SU-DHL-6 (cell line): ENCODE measurements around the gene SLC13A2.

Source experiments
- H2AFZ ChIP-seq: fragments of 200-600 bp; sonication (generic); 2 replicates; pipeline ENCODE4 v1.6.1; 2014; ENCODE audit warnings: low read depth, mild to moderate bottlenecking, moderate library complexity, mixed read lengths, antibody characterized with exemption, low read length; ENCODE audit not compliant: severe bottlenecking
- H3F3A ChIP-seq: fragments of 200-600 bp; shearing (Covaris generic); 2 replicates; pipeline ENCODE4 v1.6.0; 2016; ENCODE audit warnings: antibody characterized with exemption, mild to moderate bottlenecking; ENCODE audit not compliant: insufficient read depth
- H3K27ac ChIP-seq: fragments of 200-600 bp; sonication (generic); 2 replicates; pipeline ENCODE4 v1.5.1; 2016; ENCODE audit warnings: low read depth, mild to moderate bottlenecking, low read length, moderate library complexity, mixed read lengths
- H3K27me3 ChIP-seq: fragments of 200-600 bp; sonication (generic), shearing (Covaris generic); 2 replicates; pipeline ENCODE4 v1.6.0; 2014; ENCODE audit warnings: mild to moderate bottlenecking, low read length
- H3K36me3 ChIP-seq: fragments of 200-600 bp; sonication (generic); 2 replicates; pipeline ENCODE4 v1.6.1; 2014; ENCODE audit warnings: mild to moderate bottlenecking, low read length, mixed read lengths
- H3K4me2 ChIP-seq: fragments of 300-600, 200-600 bp; shearing (Covaris generic), sonication (generic); 2 replicates; pipeline ENCODE4 v1.6.0; 2014; ENCODE audit warnings: low read length, low read depth, mild to moderate bottlenecking; ENCODE audit not compliant: poor library complexity, severe bottlenecking
- H3K4me3 ChIP-seq: fragments of 200-600 bp; sonication (generic); 2 replicates; pipeline ENCODE4 v1.5.1; 2014; ENCODE audit warnings: antibody characterized with exemption, low read length, mild to moderate bottlenecking, mixed read lengths; ENCODE audit not compliant: insufficient read depth, poor library complexity, severe bottlenecking
- H3K79me2 ChIP-seq: fragments of 200-600 bp; sonication (generic); 2 replicates; pipeline ENCODE4 v1.6.1; 2014; ENCODE audit warnings: mild to moderate bottlenecking, low read length, moderate library complexity; ENCODE audit not compliant: insufficient read depth
- H3K9ac ChIP-seq: fragments of 200-600 bp; sonication (generic); 2 replicates; pipeline ENCODE4 v1.7.0; 2014; ENCODE audit warnings: mild to moderate bottlenecking, low read length
- H3K9me2 ChIP-seq: fragments of 200-600 bp; sonication (generic); replicated peaks from 2 replicates; pipeline ENCODE4 v1.6.1; 2014; ENCODE audit warnings: low read length; ENCODE audit not compliant: insufficient read depth
- H3K9me3 ChIP-seq: fragments of 200-600 bp; sonication (generic); 2 replicates; pipeline ENCODE4 v1.6.1; 2014; ENCODE audit warnings: low read length, mixed read lengths; ENCODE audit not compliant: insufficient read depth
- H4K20me1 ChIP-seq: fragments of 200-600 bp; sonication (generic); 2 replicates; pipeline ENCODE4 v1.6.1; 2014; ENCODE audit warnings: low read depth, mild to moderate bottlenecking, antibody characterized with exemption, low read length, moderate library complexity, mixed read lengths
- EZH2phosphoT487 ChIP-seq: fragments of 200-600 bp; sonication (generic), shearing (Covaris generic); conservative IDR thresholded peaks from 2 replicates; pipeline ENCODE4 v1.6.1; 2018; ENCODE audit warnings: mild to moderate bottlenecking, antibody characterized with exemption, low read length, moderate library complexity, mixed read lengths
- TF ChIP-seq, protein P1 (sequence below): fragments of 200-600 bp; sonication (generic); IDR thresholded peaks from one replicate; pipeline ENCODE4 v1.5.1; 2017; ENCODE audit warnings: antibody characterized with exemption, mild to moderate bottlenecking, low read length, moderate library complexity; ENCODE audit not compliant: insufficient read depth, poor library complexity, severe bottlenecking

The SLC13A2 gene

DNA sequence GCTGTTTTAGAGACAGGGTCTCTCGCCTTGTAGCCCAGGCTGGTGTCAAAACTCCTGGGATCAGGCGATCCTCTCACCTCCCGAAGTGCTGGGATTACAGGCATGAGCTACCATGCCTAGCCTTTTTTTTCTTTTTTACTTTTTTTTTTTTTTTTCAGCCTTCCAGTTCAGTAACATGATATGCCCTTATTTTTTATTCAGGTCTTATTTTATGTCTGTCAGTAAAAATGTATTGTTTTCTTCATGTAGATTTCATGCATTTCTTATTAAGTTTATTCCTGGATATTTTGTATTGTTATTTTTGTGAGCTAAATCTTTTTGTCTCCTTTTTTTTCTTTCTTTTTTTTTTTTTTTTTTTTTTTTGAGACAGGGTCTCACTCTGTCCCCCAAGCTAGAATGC lies 30.0 kb downstream of the SLC13A2 start:
- Histone ChIP-seq H4K20me1 (no peaks in the 10 kb centered on the region), H3K36me3 (no peaks in the 10 kb centered on the region), H3K27ac (no peak overlapping the region), H3K27me3 (no peaks in the 10 kb centered on the region), H3K4me2 (no peak overlapping the region), H3K79me2 (no peaks in the 10 kb centered on the region), H3F3A (no peaks in the 10 kb centered on the region), H3K9ac (no peak overlapping the region), H3K4me3 (no peak overlapping the region), H2AFZ (no peak overlapping the region), H3K9me2 (no peaks in the 10 kb centered on the region), H3K9me3 (no peaks in the 10 kb centered on the region)
- TF ChIP-seq, protein P1, sequence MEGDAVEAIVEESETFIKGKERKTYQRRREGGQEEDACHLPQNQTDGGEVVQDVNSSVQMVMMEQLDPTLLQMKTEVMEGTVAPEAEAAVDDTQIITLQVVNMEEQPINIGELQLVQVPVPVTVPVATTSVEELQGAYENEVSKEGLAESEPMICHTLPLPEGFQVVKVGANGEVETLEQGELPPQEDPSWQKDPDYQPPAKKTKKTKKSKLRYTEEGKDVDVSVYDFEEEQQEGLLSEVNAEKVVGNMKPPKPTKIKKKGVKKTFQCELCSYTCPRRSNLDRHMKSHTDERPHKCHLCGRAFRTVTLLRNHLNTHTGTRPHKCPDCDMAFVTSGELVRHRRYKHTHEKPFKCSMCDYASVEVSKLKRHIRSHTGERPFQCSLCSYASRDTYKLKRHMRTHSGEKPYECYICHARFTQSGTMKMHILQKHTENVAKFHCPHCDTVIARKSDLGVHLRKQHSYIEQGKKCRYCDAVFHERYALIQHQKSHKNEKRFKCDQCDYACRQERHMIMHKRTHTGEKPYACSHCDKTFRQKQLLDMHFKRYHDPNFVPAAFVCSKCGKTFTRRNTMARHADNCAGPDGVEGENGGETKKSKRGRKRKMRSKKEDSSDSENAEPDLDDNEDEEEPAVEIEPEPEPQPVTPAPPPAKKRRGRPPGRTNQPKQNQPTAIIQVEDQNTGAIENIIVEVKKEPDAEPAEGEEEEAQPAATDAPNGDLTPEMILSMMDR, result no peak
- TF ChIP-seq EZH2phosphoT487, result no peak

DNA sequence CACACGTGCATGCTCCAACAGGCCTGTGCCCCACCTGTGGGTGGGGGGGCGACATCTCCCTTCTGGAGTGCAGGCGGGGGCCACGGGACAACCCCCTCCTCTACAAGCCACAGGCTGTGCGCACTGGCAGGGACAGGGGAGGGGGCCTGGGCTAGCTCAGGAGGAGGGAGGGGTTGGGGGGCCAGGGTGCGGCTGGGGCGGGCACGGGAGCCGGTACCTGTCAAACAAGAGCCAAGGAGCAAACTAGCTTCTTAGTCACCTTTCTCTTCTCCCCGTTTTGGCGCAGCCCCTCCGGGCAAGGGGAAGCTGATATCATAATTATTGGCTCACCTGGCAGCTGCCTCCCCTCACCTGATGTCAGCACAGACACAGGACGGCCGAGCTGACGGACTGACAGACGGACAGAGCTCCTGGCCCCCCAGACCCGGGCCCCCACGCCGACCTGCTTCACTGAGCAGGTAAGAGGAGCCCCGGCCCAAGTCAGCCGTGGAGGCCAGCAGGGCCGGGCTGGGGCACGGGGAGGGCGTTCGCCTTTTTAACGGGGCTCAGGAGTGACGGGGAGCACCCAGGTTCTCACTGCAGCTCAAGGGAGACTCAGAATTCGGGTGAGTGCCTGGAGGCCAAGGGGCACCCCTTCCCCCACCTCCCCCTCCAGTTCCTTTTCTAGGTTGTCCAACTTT lies 32.7 kb downstream of the SLC13A2 start, which contains the start of gene FOXN1:
FOXN1 (plus strand) TSS at position 363 of the 680 bp plus-strand sequence. CDS start 17,622 bp downstream, outside the sequence.
- Histone ChIP-seq H3K4me3 (no peak within 1 kb of the TSS), H3K27ac (no peak within 1 kb of the TSS), H2AFZ (no peak within 1 kb of the TSS), H3K27me3 (no peaks in the 10 kb centered on the region), H3K9me3 (no peaks in the 10 kb centered on the region), H3K9ac (no peak within 1 kb of the TSS), H3K4me2 (no peak within 1 kb of the TSS), H3K36me3 (no peaks in the 10 kb centered on the region), H3F3A (no peaks in the 10 kb centered on the region), H3K79me2 (no peaks in the 10 kb centered on the region), H3K9me2 (no peaks in the 10 kb centered on the region), H4K20me1 (no peaks in the 10 kb centered on the region)
- TF ChIP-seq EZH2phosphoT487, result no peak
- TF ChIP-seq, protein P1, result no peak

DNA sequence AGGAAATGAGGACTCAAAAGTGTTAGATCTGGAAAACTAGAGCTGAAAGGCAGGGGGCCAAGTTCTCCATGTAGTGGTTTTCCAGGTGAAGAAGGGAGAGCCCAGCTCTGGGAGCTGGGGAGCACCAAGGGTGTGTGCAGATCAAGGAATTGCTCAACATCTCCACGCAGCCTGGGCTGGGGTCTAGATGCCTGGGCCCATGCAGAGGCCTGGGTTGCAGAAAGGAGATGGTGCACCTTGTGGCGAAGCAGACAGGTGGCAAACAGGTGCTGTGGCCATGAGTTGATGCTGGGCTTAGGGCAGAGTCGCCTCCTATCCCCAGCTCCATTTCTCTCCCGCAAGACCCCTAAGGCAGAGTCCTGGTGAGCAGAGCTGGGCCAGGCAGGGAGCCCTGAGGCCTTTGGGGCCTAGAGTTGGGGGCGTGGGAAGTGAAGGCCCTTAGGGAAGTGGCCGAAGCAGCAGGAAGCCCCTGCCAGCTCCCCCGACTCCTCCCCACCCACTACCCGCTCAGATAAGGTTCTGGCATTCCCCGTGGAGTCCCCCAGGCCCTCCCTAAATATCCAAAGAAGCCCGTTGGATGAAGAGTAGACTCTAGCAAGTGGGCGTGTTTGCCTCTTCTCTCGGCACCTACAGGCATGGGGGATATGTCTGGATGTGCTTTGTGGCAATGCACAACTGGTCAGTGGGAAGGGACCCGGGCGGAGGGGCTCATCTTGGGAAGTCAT lies 33.5 kb downstream of the SLC13A2 start:
- H3K4me2 ChIP-seq, result no peak overlapping the region
- TF ChIP-seq, protein P1, result no peak
- no peak for TF ChIP-seq EZH2phosphoT487
- H2AFZ ChIP-seq, result no peak overlapping the region
- H3K4me3 ChIP-seq, result no peak overlapping the region
- no peaks in the 10 kb centered on the region for H3K36me3 ChIP-seq
- H3K27ac ChIP-seq, result no peak overlapping the region
- no peaks in the 10 kb centered on the region for H3K79me2 ChIP-seq
- H3K27me3 ChIP-seq, result no peaks in the 10 kb centered on the region
- no peaks in the 10 kb centered on the region for H3K9me3 ChIP-seq
- no peaks in the 10 kb centered on the region for H4K20me1 ChIP-seq
- H3F3A ChIP-seq, result no peaks in the 10 kb centered on the region
- no peaks in the 10 kb centered on the region for H3K9me2 ChIP-seq
- H3K9ac ChIP-seq, result no peak overlapping the region
